Activated CD4-positive, alpha-beta T cell treated with anti-CD3 and anti-CD28 coated beads for 36 hours (primary cell): ENCODE results near the gene FARS2. TPM values are rescaled to one million over a fixed set of nuclear protein-coding genes. Genes with fewer than 3 reads are reported as not detected.

Experiments used
- ATAC-seq: fragments of 200-7000 bp; cut with Tn5 transposase; one replicate; pipeline ENCODE4 v1.10.0; 2021; ENCODE audit warnings: mild to moderate bottlenecking, moderate library complexity
- CTCF ChIA-PET: fragments of 350-600 bp; sonication (Branson Sonifier 250); formaldehyde crosslinking; loops from one replicate; lab custom pipeline; 2021; ENCODE audit warnings: antibody characterized with exemption; lab: Charles Lee
- POLR2A ChIA-PET: fragments of 350-600 bp; sonication (Branson Sonifier 250); formaldehyde crosslinking; loops from one replicate; lab custom pipeline; 2021; ENCODE audit warnings: antibody characterized with exemption, inconsistent platforms; lab: Charles Lee
- DNase-seq: peaks from one replicate; pipeline ENCODE4 v3.0.0-alpha.2; 2020
- H3K27ac Mint-ChIP-seq: one replicate; pipeline ENCODE4 v1.8.0; 2021; ENCODE audit warnings: mixed read lengths
- H3K27me3 Mint-ChIP-seq: one replicate; pipeline ENCODE4 v1.8.0; 2021; ENCODE audit warnings: mixed read lengths
- H3K36me3 Mint-ChIP-seq: one replicate; pipeline ENCODE4 v1.8.0; 2021; ENCODE audit warnings: low read depth, mixed read lengths
- H3K4me1 Mint-ChIP-seq: one replicate; pipeline ENCODE4 v1.8.0; 2021; ENCODE audit warnings: mixed read lengths
- H3K4me3 Mint-ChIP-seq: one replicate; pipeline ENCODE4 v1.8.0; 2021; ENCODE audit warnings: mild to moderate bottlenecking, moderate library complexity, mixed read lengths
- H3K9me3 Mint-ChIP-seq: one replicate; pipeline ENCODE4 v1.8.0; 2021; ENCODE audit warnings: low read depth, mixed read lengths
- intact Hi-C, 2 experiments: fragments of 100-400 bp; cut with DNase I in 1 of 2; cut with micrococcal nuclease in 1 of 2; formaldehyde crosslinking; loops; one replicate each; pipeline versions ENCODE4 v1.14.2 to v1.15.1; 2022 to 2024; cut with DNase I, micrococcal nuclease
- total RNA-seq, 2 experiments: library from RNA; stranded (reverse); gene quantifications; one replicate each; pipeline ENCODE4 v1.2.3, GENCODE V29; 2021

FARS2 gene
- 10 to 100 TPM; 17.6 to 18.4 TPM for total RNA-seq

GRCh38 chr6:5260661-5261544 lies at the start of gene FARS2, which contains the start of gene LYRM4:
TSS of gene FARS2 (plus strand) at chr6:5261513.
TSS of gene LYRM4 (minus strand) at chr6:5260950. CDS start at chr6:5260733, 217 bp downstream.
- ChIA-PET POLR2A (interaction anchor here (0.6 to 1.9 kb wide), 3 partner anchors 19 to 54 kb away, joined by 3 to 10 read pairs (median 3); no protein-coding TSS in a partner anchor), CTCF (interaction anchor here (0.6 to 1.4 kb wide), 5 partner anchors 15 to 117 kb away, joined by 3 read pairs; no protein-coding TSS in a partner anchor)
- Mint-ChIP-seq H3K4me1 (peaks cover 36% of the 10 kb centered on the region), H3K4me3 (peak within 1 kb of the TSS; percentile 92), H3K36me3 (peaks cover 18% of the 10 kb centered on the region), H3K27ac (peak within 1 kb of the TSS; percentile 97), H3K9me3 (no peaks in the 10 kb centered on the region), H3K27me3 (no peaks in the 10 kb centered on the region)
- ATAC-seq (peak; percentile 80), DNase-seq (peak; percentile 94)
- intact Hi-C loops, result loop anchor here (1.0 to 5.0 kb wide), 13 partner anchors 19 to 1846 kb away; partner anchors contain the start of genes CDYL (in 1 of the 2), NRN1 (in 1 of the 2), RPP40 (in 1 of the 2) and RREB1 (in 1 of the 2)

GRCh38 chr6:5213836-5214235 lies 47.5 kb upstream of the FARS2 start:
- intact Hi-C loops, result loop anchor here (1.0 to 10.0 kb wide), 5 partner anchors 72 to 185 kb away; no protein-coding TSS in a partner anchor
- DNase-seq (no peak), ATAC-seq (no peak)
- CTCF ChIA-PET, result interaction anchor here (0.7 to 2.3 kb wide), 8 partner anchors 11 to 687 kb away, joined by 3 to 12 read pairs (median 4); no protein-coding TSS in a partner anchor
- peaks cover 10% of the 10 kb centered on the region for H3K4me1 Mint-ChIP-seq
- H3K36me3 Mint-ChIP-seq, result peaks cover 27% of the 10 kb centered on the region
- POLR2A ChIA-PET, result no interaction called here
- no peak overlapping the region for H3K27ac Mint-ChIP-seq
- no peaks in the 10 kb centered on the region for H3K9me3 Mint-ChIP-seq
- no peaks in the 10 kb centered on the region for H3K27me3 Mint-ChIP-seq
- no peak overlapping the region for H3K4me3 Mint-ChIP-seq

GRCh38 chr6:5214570-5215052 lies 46.7 kb upstream of the FARS2 start:
- POLR2A ChIA-PET, result no interaction called here
- no peak overlapping the region for H3K4me3 Mint-ChIP-seq
- H3K27ac Mint-ChIP-seq, result no peak overlapping the region
- intact Hi-C loops, result loop anchor here (1.0 to 10.0 kb wide), 5 partner anchors 72 to 184 kb away; no protein-coding TSS in a partner anchor
- peaks cover 27% of the 10 kb centered on the region for H3K36me3 Mint-ChIP-seq
- peak; percentile 65 for ATAC-seq
- H3K4me1 Mint-ChIP-seq, result peaks cover 10% of the 10 kb centered on the region
- DNase-seq, result peak; percentile 66
- no peaks in the 10 kb centered on the region for H3K27me3 Mint-ChIP-seq
- CTCF ChIA-PET, result interaction anchor here (0.6 to 1.8 kb wide), 10 partner anchors 12 to 1936 kb away, joined by 3 to 7 read pairs (median 3); no protein-coding TSS in a partner anchor
- H3K9me3 Mint-ChIP-seq, result no peaks in the 10 kb centered on the region

GRCh38 chr6:5215159-5215558 lies 46.2 kb upstream of the FARS2 start:
- Mint-ChIP-seq H3K4me3 (no peak overlapping the region), H3K4me1 (peaks cover 10% of the 10 kb centered on the region), H3K27ac (no peak overlapping the region), H3K36me3 (peaks cover 29% of the 10 kb centered on the region), H3K27me3 (no peaks in the 10 kb centered on the region), H3K9me3 (no peaks in the 10 kb centered on the region)
- no peak for DNase-seq
- no peak for ATAC-seq
- POLR2A ChIA-PET, result no interaction called here
- intact Hi-C loops, result loop anchor here (2.0 to 10.0 kb wide), 2 partner anchors 180 to 184 kb away; no protein-coding TSS in a partner anchor
- CTCF ChIA-PET, result interaction anchor here (0.6 to 1.8 kb wide), 9 partner anchors 21 to 1937 kb away, joined by 3 to 7 read pairs (median 4); no protein-coding TSS in a partner anchor

- intact Hi-C loops, result loop anchor here (2.0 to 10.0 kb wide), 2 partner anchors 179 to 183 kb away; no protein-coding TSS in a partner anchor
- CTCF ChIA-PET, result interaction anchor here (0.6 to 1.8 kb wide), 8 partner anchors 20 to 188 kb away, joined by 3 to 7 read pairs (median 4); no protein-coding TSS in a partner anchor
- DNase-seq, result no peak
- H3K27ac Mint-ChIP-seq, result no peak overlapping the region
- peak; percentile 19 for ATAC-seq
- H3K27me3 Mint-ChIP-seq, result no peaks in the 10 kb centered on the region
- no peak overlapping the region for H3K4me3 Mint-ChIP-seq
- H3K4me1 Mint-ChIP-seq, result peaks cover 5% of the 10 kb centered on the region
- no peaks in the 10 kb centered on the region for H3K9me3 Mint-ChIP-seq
- H3K36me3 Mint-ChIP-seq, result peaks cover 29% of the 10 kb centered on the region
- POLR2A ChIA-PET, result interaction anchor here (0.6 kb wide), 1 partner anchor 10 kb away, joined by 3 read pairs; no protein-coding TSS in a partner anchor
Measured at GRCh38 chr6:5215799-5216198, 45.5 kb upstream of the FARS2 start.

GRCh38 chr6:5217356-5217755 lies 44.0 kb upstream of the FARS2 start:
- no peak overlapping the region for H3K27ac Mint-ChIP-seq

GRCh38 chr6:5219011-5219691 lies 42.2 kb upstream of the FARS2 start:
- ChIA-PET POLR2A (no interaction called here), CTCF (interaction anchor here (0.6 to 2.5 kb wide), 4 partner anchors 12 to 781 kb away, joined by 3 to 8 read pairs (median 4); no protein-coding TSS in a partner anchor)
- no peak overlapping the region for H3K27ac Mint-ChIP-seq
- no peaks in the 10 kb centered on the region for H3K9me3 Mint-ChIP-seq
- ATAC-seq (no peak), DNase-seq (no peak)
- peaks cover 29% of the 10 kb centered on the region for H3K36me3 Mint-ChIP-seq
- no peaks in the 10 kb centered on the region for H3K4me1 Mint-ChIP-seq
- H3K4me3 Mint-ChIP-seq, result no peak overlapping the region
- H3K27me3 Mint-ChIP-seq, result no peaks in the 10 kb centered on the region
- intact Hi-C loops, result loop anchor here in 1 of 2 experiments (10.0 kb wide), 1 partner anchor 176 kb away; no protein-coding TSS in a partner anchor

More at GRCh38 chr6:5217356-5217755, 44.0 kb upstream of the FARS2 start:
- Mint-ChIP-seq H3K4me1 (peaks cover 3% of the 10 kb centered on the region), H3K27me3 (no peaks in the 10 kb centered on the region), H3K36me3 (peaks cover 31% of the 10 kb centered on the region), H3K9me3 (no peaks in the 10 kb centered on the region), H3K4me3 (no peak overlapping the region)
- POLR2A ChIA-PET, result interaction anchor here (0.6 kb wide), 1 partner anchor 148 kb away, joined by 6 read pairs; no protein-coding TSS in a partner anchor
- no peak for ATAC-seq
- CTCF ChIA-PET, result interaction anchor here (0.6 kb wide), 1 partner anchor 120 kb away, joined by 3 read pairs; no protein-coding TSS in a partner anchor
- DNase-seq, result no peak
- intact Hi-C loops, result loop anchor here in 1 of 2 experiments (10.0 kb wide), 1 partner anchor 177 kb away; no protein-coding TSS in a partner anchor

- ATAC-seq (no peak), DNase-seq (no peak)
- Mint-ChIP-seq H3K36me3 (peaks cover 22% of the 10 kb centered on the region), H3K27me3 (no peaks in the 10 kb centered on the region), H3K4me3 (no peak overlapping the region), H3K4me1 (no peaks in the 10 kb centered on the region), H3K27ac (no peak overlapping the region), H3K9me3 (no peaks in the 10 kb centered on the region)
- intact Hi-C loops, result no loop called here
- ChIA-PET POLR2A (no interaction called here), CTCF (interaction anchor here (2.5 kb wide), 1 partner anchor 77 kb away, joined by 8 read pairs; no protein-coding TSS in a partner anchor)
Measured at GRCh38 chr6:5220443-5220842, 40.9 kb upstream of the FARS2 start.

- ChIA-PET POLR2A (no interaction called here), CTCF (interaction anchor here (0.6 kb wide), 2 partner anchors 405 to 1787 kb away, joined by 3 to 4 read pairs; no protein-coding TSS in a partner anchor)
- peaks cover 24% of the 10 kb centered on the region for H3K36me3 Mint-ChIP-seq
- no peak overlapping the region for H3K27ac Mint-ChIP-seq
- DNase-seq, result no peak
- no peak for ATAC-seq
- H3K4me3 Mint-ChIP-seq, result no peak overlapping the region
- H3K27me3 Mint-ChIP-seq, result no peaks in the 10 kb centered on the region
- no peaks in the 10 kb centered on the region for H3K4me1 Mint-ChIP-seq
- no peaks in the 10 kb centered on the region for H3K9me3 Mint-ChIP-seq
- intact Hi-C loops, result no loop called here
Measured at GRCh38 chr6:5223309-5223708, 38.0 kb upstream of the FARS2 start.

GRCh38 chr6:5229356-5229755 lies 32.0 kb upstream of the FARS2 start:
- DNase-seq (no peak), ATAC-seq (no peak)
- Mint-ChIP-seq H3K27ac (no peak overlapping the region), H3K27me3 (no peaks in the 10 kb centered on the region), H3K36me3 (peaks cover 9% of the 10 kb centered on the region), H3K4me1 (peaks cover 9% of the 10 kb centered on the region), H3K9me3 (no peaks in the 10 kb centered on the region), H3K4me3 (no peak overlapping the region)
- ChIA-PET POLR2A (no interaction called here), CTCF (interaction anchor here (0.6 to 1.2 kb wide), 2 partner anchors 20 to 55 kb away, joined by 3 to 4 read pairs; no protein-coding TSS in a partner anchor)
- intact Hi-C loops, result no loop called here
